Measurements from ENCODE around the gene CENPF.
"Not testable (repeated sequence)": the region's sequence is repeated elsewhere in the genome, so short reads cannot be mapped to it uniquely, and the experiment has no call there.

CENPF gene

GRCh38 chr1:214657299-214657698, 54.3 kb downstream of the CENPF start:
- H3K4me3 ChIP-seq = no peak overlapping the region
- H4K20me1 ChIP-seq = no peaks in the 10 kb centered on the region
- no peak overlapping the region for H3K4me2 ChIP-seq
- no peak overlapping the region for H3K9ac ChIP-seq
- peaks cover 99% of the 10 kb centered on the region for H3K36me3 ChIP-seq
- H3K4me1 ChIP-seq = no peaks in the 10 kb centered on the region
- no peaks in the 10 kb centered on the region for H3K9me3 ChIP-seq
- no peak overlapping the region for H3K27ac ChIP-seq
- TF ChIP-seq Cebpa-rat (IDR thresholded peaks at IDR 0.05) = peak; percentile 60; the same call in 1 of the 2 replicates
- H3K27me3 ChIP-seq = no peaks in the 10 kb centered on the region

- Histone ChIP-seq H3K4me2 (no peak overlapping the region), H3K9me3 (no peaks in the 10 kb centered on the region), H3K4me1 (no peaks in the 10 kb centered on the region), H3K36me3 (peaks cover 99% of the 10 kb centered on the region), H3K27me3 (no peaks in the 10 kb centered on the region), H4K20me1 (no peaks in the 10 kb centered on the region), H3K9ac (no peak overlapping the region), H3K27ac (no peak overlapping the region), H3K4me3 (no peak overlapping the region)
- no peak for TF ChIP-seq Cebpa-rat (IDR thresholded peaks at IDR 0.05)
Observed at GRCh38 chr1:214658175-214658574, 55.2 kb downstream of the CENPF start.

- TF ChIP-seq Cebpa-rat (IDR thresholded peaks at IDR 0.05) = no peak
- Histone ChIP-seq H3K27ac (no peak overlapping the region), H3K4me3 (no peak overlapping the region), H3K9ac (no peak overlapping the region), H3K36me3 (peaks cover 100% of the 10 kb centered on the region), H3K27me3 (no peaks in the 10 kb centered on the region), H3K9me3 (no peaks in the 10 kb centered on the region), H3K4me1 (no peaks in the 10 kb centered on the region), H4K20me1 (no peaks in the 10 kb centered on the region), H3K4me2 (no peak overlapping the region)
Observed at GRCh38 chr1:214658785-214659184, 55.8 kb downstream of the CENPF start.

GRCh38 chr1:214660190-214660589, 57.2 kb downstream of the CENPF start:
- H3K4me2 ChIP-seq = no peak overlapping the region
- H3K4me1 ChIP-seq = no peaks in the 10 kb centered on the region
- no peak overlapping the region for H3K4me3 ChIP-seq
- H3K36me3 ChIP-seq = peaks cover 100% of the 10 kb centered on the region
- H3K9ac ChIP-seq = no peak overlapping the region
- TF ChIP-seq Cebpa-rat (IDR thresholded peaks at IDR 0.05) = no peak
- no peaks in the 10 kb centered on the region for H3K27me3 ChIP-seq
- no peaks in the 10 kb centered on the region for H3K9me3 ChIP-seq
- H3K27ac ChIP-seq = no peak overlapping the region
- no peaks in the 10 kb centered on the region for H4K20me1 ChIP-seq

- Histone ChIP-seq H3K4me2 (no peak overlapping the region), H3K4me1 (no peaks in the 10 kb centered on the region), H3K9me3 (no peaks in the 10 kb centered on the region), H3K36me3 (peaks cover 100% of the 10 kb centered on the region), H3K27ac (no peak overlapping the region), H4K20me1 (no peaks in the 10 kb centered on the region), H3K9ac (no peak overlapping the region), H3K4me3 (no peak overlapping the region), H3K27me3 (no peaks in the 10 kb centered on the region)
- TF ChIP-seq Cebpa-rat (IDR thresholded peaks at IDR 0.05) = no peak
Observed at GRCh38 chr1:214660900-214661299, 57.9 kb downstream of the CENPF start.

- Histone ChIP-seq H3K4me1 (no peaks in the 10 kb centered on the region), H3K9ac (no peak overlapping the region), H3K27ac (no peak overlapping the region), H3K4me3 (no peak overlapping the region), H4K20me1 (no peaks in the 10 kb centered on the region), H3K4me2 (no peak overlapping the region), H3K9me3 (no peaks in the 10 kb centered on the region), H3K36me3 (peaks cover 100% of the 10 kb centered on the region), H3K27me3 (no peaks in the 10 kb centered on the region)
- no peak for TF ChIP-seq Cebpa-rat (IDR thresholded peaks at IDR 0.05)
Observed at GRCh38 chr1:214662223-214662785, 59.3 kb downstream of the CENPF start.

- peaks cover 99% of the 10 kb centered on the region for H3K36me3 ChIP-seq
- H3K9ac ChIP-seq = no peak overlapping the region
- H3K27ac ChIP-seq = no peak overlapping the region
- H4K20me1 ChIP-seq = no peaks in the 10 kb centered on the region
- no peaks in the 10 kb centered on the region for H3K9me3 ChIP-seq
- no peak overlapping the region for H3K4me2 ChIP-seq
- no peaks in the 10 kb centered on the region for H3K27me3 ChIP-seq
- TF ChIP-seq Cebpa-rat (IDR thresholded peaks at IDR 0.05) = no peak
- no peak overlapping the region for H3K4me3 ChIP-seq
- H3K4me1 ChIP-seq = no peaks in the 10 kb centered on the region
Observed at GRCh38 chr1:214664651-214665433, 61.8 kb downstream of the CENPF start.

GRCh38 chr1:214665606-214666110, 62.7 kb downstream of the CENPF start:
- peaks cover 99% of the 10 kb centered on the region for H3K36me3 ChIP-seq

GRCh38 chr1:214666674-214667073, 63.7 kb downstream of the CENPF start:
- Histone ChIP-seq H3K9ac (no peak overlapping the region), H3K27ac (no peak overlapping the region), H3K36me3 (peaks cover 97% of the 10 kb centered on the region), H3K4me2 (no peak overlapping the region), H4K20me1 (no peaks in the 10 kb centered on the region), H3K4me1 (no peaks in the 10 kb centered on the region), H3K9me3 (no peaks in the 10 kb centered on the region), H3K27me3 (no peaks in the 10 kb centered on the region), H3K4me3 (no peak overlapping the region)
- no peak for TF ChIP-seq Cebpa-rat (IDR thresholded peaks at IDR 0.05)

More at GRCh38 chr1:214665606-214666110, 62.7 kb downstream of the CENPF start:
- no peak for TF ChIP-seq Cebpa-rat (IDR thresholded peaks at IDR 0.05)
- no peaks in the 10 kb centered on the region for H3K27me3 ChIP-seq
- H3K4me3 ChIP-seq = no peak overlapping the region
- H3K4me2 ChIP-seq = no peak overlapping the region
- no peaks in the 10 kb centered on the region for H3K4me1 ChIP-seq
- H4K20me1 ChIP-seq = no peaks in the 10 kb centered on the region
- no peak overlapping the region for H3K9ac ChIP-seq
- no peaks in the 10 kb centered on the region for H3K9me3 ChIP-seq
- no peak overlapping the region for H3K27ac ChIP-seq

GRCh38 chr1:214670098-214670497, 67.1 kb downstream of the CENPF start:
- H3K9me3 ChIP-seq = peaks cover 12% of the 10 kb centered on the region
- no peak for TF ChIP-seq Cebpa-rat (IDR thresholded peaks at IDR 0.05)
- H3K4me2 ChIP-seq = no peak overlapping the region
- H3K27me3 ChIP-seq = no peaks in the 10 kb centered on the region
- no peak overlapping the region for H3K27ac ChIP-seq
- no peaks in the 10 kb centered on the region for H4K20me1 ChIP-seq
- H3K4me1 ChIP-seq = no peaks in the 10 kb centered on the region
- no peak overlapping the region for H3K4me3 ChIP-seq
- H3K36me3 ChIP-seq = peaks cover 73% of the 10 kb centered on the region
- no peak overlapping the region for H3K9ac ChIP-seq

- Histone ChIP-seq H3K36me3 (peaks cover 44% of the 10 kb centered on the region), H3K9me3 (peaks cover 12% of the 10 kb centered on the region)
- not testable (repeated sequence) for H3K9ac ChIP-seq, H3K4me2 ChIP-seq, H4K20me1 ChIP-seq, H3K27ac ChIP-seq, H3K4me1 ChIP-seq, H3K4me3 ChIP-seq, H3K27me3 ChIP-seq
Observed at GRCh38 chr1:214673029-214673428, 70.0 kb downstream of the CENPF start.

All from BLaER1 (cell line).